Esophagus squamous epithelium (tissue), 5 donors: ENCODE data around the gene PFDN2. TPM values are rescaled to one million over a fixed set of nuclear protein-coding genes. Genes with fewer than 3 reads are reported as not detected.

ENCODE experiments used
- DNase-seq: peaks from one replicate; lab custom pipeline; 2025; lab: John Stamatoyannopoulos, UW
- H3K27ac ChIP-seq, 4 donors: fragments of 200-600 bp; sonication (generic); one replicate each; pipeline ENCODE4 v1.5.1; 2016 to 2019; ENCODE audit warnings: mild to moderate bottlenecking in 1 of 4
- H3K27me3 ChIP-seq, 4 donors: fragments of 200-600 bp; sonication (generic); 1 replicate in 3 of 4; 2 replicates in 1 of 4; pipeline versions ENCODE4 v1.5.1 to v1.6.0; 2017 to 2021; ENCODE audit warnings: antibody characterized with exemption in 1 of 4
- H3K36me3 ChIP-seq, 3 donors: fragments of 200-600 bp; sonication (generic); one replicate each; pipeline ENCODE4 v1.5.1; 2016 to 2019
- H3K4me1 ChIP-seq, 3 donors: fragments of 200-600 bp; sonication (generic); one replicate each; pipeline ENCODE4 v1.5.1; 2017 to 2019
- H3K4me3 ChIP-seq, 4 donors: fragments of 200-600 bp; sonication (generic); 1 replicate in 3 of 4; 2 replicates in 1 of 4; pipeline ENCODE4 v1.5.1; 2016 to 2019; ENCODE audit warnings: mild to moderate bottlenecking in 2 of 4, moderate library complexity in 1 of 4
- H3K9me3 ChIP-seq, 3 donors: fragments of 200-600 bp; sonication (generic); one replicate each; pipeline ENCODE4 v1.5.1; 2016 to 2019
- CTCF ChIP-seq, 6 experiments: fragments of 450-650 bp in 4 of 6; fragments of 200-600 bp in 2 of 6; sonication (generic) in 2 of 6; IDR thresholded peaks; one replicate each; pipeline ENCODE4 v1.5.1; 2016 to 2019; ENCODE audit warnings: antibody characterized with exemption in 6 of 6, mild to moderate bottlenecking in 4 of 6, moderate library complexity in 4 of 6
- POLR2A ChIP-seq, 4 donors: fragments of 450-650 bp; IDR thresholded peaks; one replicate each; pipeline ENCODE4 v1.6.1; 2017; ENCODE audit warnings: antibody characterized with exemption in 4 of 4, mild to moderate bottlenecking in 4 of 4, moderate library complexity in 3 of 4
- WGBS, 2 donors: methylation state at CpG; one replicate each; pipeline ENCODE4 v1.1.5; 2018; 5-methylcytosine and 5-hydroxymethylcytosine counted together
- intact Hi-C: fragments of 100-400 bp; cut with DNase I; formaldehyde crosslinking; loops from one replicate; pipeline ENCODE4 v1.15.0; 2022
- total RNA-seq, 4 donors: library from RNA; depleted of rRNA; stranded (reverse); fragments of >200 nt; gene quantifications; one replicate each; pipeline ENCODE4 v1.1.0, GENCODE V29; 2016
- donor health status: DM: yes; HTN: yes; CAD: no.

Gene PFDN2
- total RNA-seq, 4 donors from 2014 or later, result 27.0 to 59.2 (median 45.3) TPM

GRCh38 chr1:161163793-161164192 is 46.0 kb upstream of the PFDN2 start:
- 86 to 93% methylated on average over 5 of the region's 5 CpGs for WGBS, 2 donors
- Histone ChIP-seq H3K4me1 (peaks cover 32 to 68% (median 43%) of the 10 kb centered on the region in 3 donors), H3K4me3 (no peak overlapping the region), H3K9me3 (no peaks in the 10 kb centered on the region), H3K36me3 (peaks cover 0 to 49% (median 0%) of the 10 kb centered on the region in 3 donors), H3K27me3 (no peaks in the 10 kb centered on the region), H3K27ac (no peak overlapping the region)
- no peak for TF ChIP-seq CTCF (IDR thresholded peaks at IDR 0.05)
- TF ChIP-seq POLR2A (IDR thresholded peaks at IDR 0.05), result no peak
- intact Hi-C loops, result no loop called here
- no peak for DNase-seq

GRCh38 chr1:161162806-161163205 is 45.0 kb upstream of the PFDN2 start:
- no peak for DNase-seq
- Histone ChIP-seq H3K27me3 (no peaks in the 10 kb centered on the region), H3K27ac (no peak overlapping the region), H3K4me1 (peaks cover 29 to 70% (median 43%) of the 10 kb centered on the region in 3 donors), H3K4me3 (no peak overlapping the region), H3K9me3 (no peaks in the 10 kb centered on the region), H3K36me3 (peaks cover 0 to 55% (median 6%) of the 10 kb centered on the region in 3 donors)
- WGBS, 2 donors, result 89 to 97% methylated on average over 9 to 10 of the region's 10 CpGs
- TF ChIP-seq CTCF (IDR thresholded peaks at IDR 0.05) (no peak), POLR2A (IDR thresholded peaks at IDR 0.05) (no peak)
- intact Hi-C loops, result no loop called here

- no peak for TF ChIP-seq CTCF (IDR thresholded peaks at IDR 0.05)
- no peak for TF ChIP-seq POLR2A (IDR thresholded peaks at IDR 0.05)
These were observed 44.2 kb upstream of the PFDN2 start for GRCh38 chr1:161162052-161162451.

GRCh38 chr1:161161652-161162051 is 43.8 kb upstream of the PFDN2 start:
- no peak overlapping the region for H3K27ac ChIP-seq
- no peaks in the 10 kb centered on the region for H3K27me3 ChIP-seq
- TF ChIP-seq CTCF (IDR thresholded peaks at IDR 0.05) (no peak), POLR2A (IDR thresholded peaks at IDR 0.05) (no peak)
- WGBS, 2 donors, result 88 to 91% methylated on average over 4 to 5 of the region's 5 CpGs
- no peak for DNase-seq
- no peaks in the 10 kb centered on the region for H3K9me3 ChIP-seq
- H3K36me3 ChIP-seq, result peaks cover 0 to 66% (median 8%) of the 10 kb centered on the region in 3 donors
- intact Hi-C loops, result no loop called here
- peaks cover 20 to 58% (median 33%) of the 10 kb centered on the region in 3 donors for H3K4me1 ChIP-seq
- no peak overlapping the region for H3K4me3 ChIP-seq

More at GRCh38 chr1:161162052-161162451, 44.2 kb upstream of the PFDN2 start:
- Histone ChIP-seq H3K27me3 (no peaks in the 10 kb centered on the region), H3K27ac (no peak overlapping the region), H3K4me3 (no peak overlapping the region), H3K4me1 (peaks cover 21 to 62% (median 36%) of the 10 kb centered on the region in 3 donors), H3K9me3 (no peaks in the 10 kb centered on the region), H3K36me3 (peaks cover 0 to 62% (median 8%) of the 10 kb centered on the region in 3 donors)
- WGBS, 2 donors, result 71 to 74% methylated on average over 4 to 7 of the region's 7 CpGs
- intact Hi-C loops, result no loop called here
- DNase-seq, result no peak

- 92 to 93% methylated on average over 14 to 18 of the region's 22 CpGs for WGBS, 2 donors
- no peak for DNase-seq
- no peak overlapping the region for H3K27ac ChIP-seq
These were observed 42.9 kb upstream of the PFDN2 start for GRCh38 chr1:161160671-161161145.

More at GRCh38 chr1:161160671-161161145, 42.9 kb upstream of the PFDN2 start:
- intact Hi-C loops, result no loop called here
- peaks cover 0 to 67% (median 8%) of the 10 kb centered on the region in 3 donors for H3K36me3 ChIP-seq
- no peaks in the 10 kb centered on the region for H3K9me3 ChIP-seq
- H3K27me3 ChIP-seq, result no peaks in the 10 kb centered on the region
- TF ChIP-seq POLR2A (IDR thresholded peaks at IDR 0.05), result no peak
- TF ChIP-seq CTCF (IDR thresholded peaks at IDR 0.05), result no peak
- peaks cover 19 to 59% (median 33%) of the 10 kb centered on the region in 3 donors for H3K4me1 ChIP-seq
- H3K4me3 ChIP-seq, result peak overlapping the region in 2 of 4 donors; percentile 80 to 89
